Transverse colon (tissue), 3 donors: ENCODE data around the gene WDR31.
"Not testable (repeated sequence)": the region's sequence is repeated elsewhere in the genome, so short reads cannot be mapped to it uniquely, and the experiment has no call there.

Experiments used
- CTCF ChIP-seq, 5 experiments: fragments of 200-600 bp in 3 of 5; fragments of 450-650 bp in 2 of 5; sonication (generic) in 3 of 5; IDR thresholded peaks; 1 replicate in 2 of 5; 2 replicates in 3 of 5; pipeline ENCODE4 v1.5.1; 2016 to 2017; ENCODE audit warnings: antibody characterized with exemption in 5 of 5, inconsistent platforms in 3 of 5, mild to moderate bottlenecking in 2 of 5, moderate library complexity in 1 of 5
- EP300 ChIP-seq: sonication (generic); formaldehyde crosslinking; IDR thresholded peaks from one replicate; pipeline ENCODE4 v1.6.1; 2017; ENCODE audit warnings: antibody characterized with exemption, low read depth
- POLR2A ChIP-seq: fragments of 450-650 bp; IDR thresholded peaks from one replicate; pipeline ENCODE4 v1.6.1; 2016; ENCODE audit warnings: antibody characterized with exemption, mild to moderate bottlenecking, moderate library complexity

- not testable (repeated sequence) for TF ChIP-seq CTCF (IDR thresholded peaks at IDR 0.05); POLR2A; EP300
These were observed 39.7 kb upstream of the WDR31 start for GRCh38 chr9:113379829-113380210.
